IMR-90 (cell line): ENCODE measurements around the gene CLCN4. TPM values are rescaled to one million over a fixed set of nuclear protein-coding genes. Genes with fewer than 3 reads are reported as not detected.

Experiments
- ATAC-seq: fragments of 200-7000 bp; cut with Tn5 transposase; 2 replicates; pipeline ENCODE4 v1.9.1; 2020; ENCODE audit warnings: low read depth, mild to moderate bottlenecking, moderate library complexity
- BruUV-seq: library from RNA; stranded (reverse); fragments of 400-500 nt; replicated peaks from 2 replicates; lab custom pipeline; 2021; lab: Mats Ljungman, UMichigan
- CTCF ChIA-PET: fragments of 300-600 bp; formaldehyde crosslinking; extraction: SDS; loops from one replicate; lab custom pipeline; 2021; ENCODE audit warnings: antibody characterized with exemption; lab: Yijun Ruan, JAX
- POLR2A ChIA-PET: fragments of 300-600 bp; sonication (Branson Sonifier 250); formaldehyde crosslinking; loops from one replicate; lab custom pipeline; 2022; ENCODE audit warnings: antibody characterized with exemption; ENCODE audit not compliant: unreplicated experiment; lab: Charles Lee
- DNase-seq: peaks from one replicate; pipeline ENCODE4 v3.0.0; 2013
- H2AFZ ChIP-seq: replicated peaks from 2 replicates; pipeline ENCODE3; 2013; ENCODE audit warnings: low read length, mild to moderate bottlenecking; ENCODE audit not compliant: poor library complexity
- H2AK5ac ChIP-seq: 2 replicates; pipeline ENCODE4 v1.6.1; 2013; ENCODE audit warnings: low read depth, low read length, inconsistent platforms
- H2AK9ac ChIP-seq: replicated peaks from 2 replicates; pipeline ENCODE3; 2013; ENCODE audit warnings: mild to moderate bottlenecking, low read depth, low read length, moderate library complexity; ENCODE audit not compliant: poor library complexity
- H2BK120ac ChIP-seq: 2 replicates; pipeline ENCODE4 v1.6.1; 2013; ENCODE audit warnings: low read depth, low read length, inconsistent platforms
- H2BK15ac ChIP-seq: 3 replicates; pipeline ENCODE4 v1.6.1; 2013; ENCODE audit warnings: low read depth, low read length, inconsistent platforms
- H2BK20ac ChIP-seq: 2 replicates; pipeline ENCODE4 v1.6.1; 2013; ENCODE audit warnings: low read depth, mild to moderate bottlenecking, inconsistent platforms, low read length, moderate library complexity
- H2BK5ac ChIP-seq: 2 replicates; pipeline ENCODE4 v1.6.1; 2013; ENCODE audit warnings: mild to moderate bottlenecking, low read depth, low read length, inconsistent platforms; ENCODE audit not compliant: poor library complexity, severe bottlenecking
- H3K14ac ChIP-seq: replicated peaks from 2 replicates; pipeline ENCODE4 v1.6.1; 2013; ENCODE audit warnings: low read depth, low read length, inconsistent platforms
- H3K18ac ChIP-seq: 2 replicates; pipeline ENCODE4 v1.6.1; 2013; ENCODE audit warnings: low read depth, low read length, control low read depth
- H3K23ac ChIP-seq: 2 replicates; pipeline ENCODE4 v1.6.1; 2013; ENCODE audit warnings: low read depth, low read length, inconsistent platforms
- H3K27ac ChIP-seq: 2 replicates; pipeline ENCODE4 v1.5.1; 2013; ENCODE audit warnings: mild to moderate bottlenecking, control low read depth, low read length; ENCODE audit not compliant: insufficient read depth
- H3K27me3 ChIP-seq: 2 replicates; pipeline ENCODE4 v1.6.1; 2013; ENCODE audit warnings: low read length; ENCODE audit not compliant: control insufficient read depth, insufficient read depth
- H3K36me3 ChIP-seq: 2 replicates; pipeline ENCODE4 v1.6.1; 2013; ENCODE audit warnings: low read length, mixed read lengths; ENCODE audit not compliant: control insufficient read depth, insufficient read depth
- H3K4ac ChIP-seq: 2 replicates; pipeline ENCODE4 v1.6.1; 2013; ENCODE audit warnings: low read depth, low read length, inconsistent platforms
- H3K4me1 ChIP-seq: 2 replicates; pipeline ENCODE4 v1.6.1; 2013; ENCODE audit warnings: low read length, mixed read lengths; ENCODE audit not compliant: control insufficient read depth, insufficient read depth
- H3K4me2 ChIP-seq: 2 replicates; pipeline ENCODE4 v1.6.1; 2013; ENCODE audit warnings: low read depth, mild to moderate bottlenecking, control low read depth, low read length, moderate library complexity
- H3K4me3 ChIP-seq: 2 replicates; pipeline ENCODE4 v1.5.1; 2013; ENCODE audit warnings: low read depth, mild to moderate bottlenecking, control low read depth, low read length, moderate library complexity; ENCODE audit not compliant: insufficient read depth
- H3K56ac ChIP-seq: 2 replicates; pipeline ENCODE4 v1.6.1; 2013; ENCODE audit warnings: low read length, inconsistent platforms; ENCODE audit not compliant: insufficient read depth; ENCODE audit errors: extremely low read depth
- H3K79me1 ChIP-seq, 2 experiments: 2 replicates each; pipeline ENCODE4 v1.6.1; 2013; ENCODE audit warnings: low read length in 2 of 2, inconsistent platforms in 1 of 2, low read depth in 1 of 2
- H3K9ac ChIP-seq: 2 replicates; pipeline ENCODE4 v1.6.1; 2013; ENCODE audit warnings: low read depth, low read length, control low read depth
- H3K9me1 ChIP-seq: 2 replicates; pipeline ENCODE4 v1.6.1; 2013; ENCODE audit warnings: low read length, inconsistent platforms; ENCODE audit not compliant: insufficient read depth
- H3K9me3 ChIP-seq: 2 replicates; pipeline ENCODE4 v1.6.1; 2013; ENCODE audit warnings: low read length; ENCODE audit not compliant: control insufficient read depth, insufficient read depth
- H4K20me1 ChIP-seq: 2 replicates; pipeline ENCODE4 v1.6.1; 2013; ENCODE audit warnings: low read length, inconsistent platforms; ENCODE audit not compliant: insufficient read depth
- H4K5ac ChIP-seq: 2 replicates; pipeline ENCODE4 v1.6.1; 2013; ENCODE audit warnings: mild to moderate bottlenecking, low read depth, low read length, control low read depth
- H4K8ac ChIP-seq, 2 experiments: 2 replicates each; pipeline ENCODE4 v1.6.1; 2013; ENCODE audit warnings: low read depth in 2 of 2, low read length in 2 of 2, control low read depth in 1 of 2, inconsistent platforms in 1 of 2
- H4K91ac ChIP-seq: 2 replicates; pipeline ENCODE4 v1.6.1; 2013; ENCODE audit warnings: low read depth, low read length, inconsistent platforms; ENCODE audit not compliant: insufficient read depth
- FOS ChIP-seq: fragments of 150-350 bp; IDR thresholded peaks from 2 replicates; pipeline ENCODE4 v1.6.1; 2016; ENCODE audit warnings: low read depth, low read length
- NFE2L2 ChIP-seq: fragments of 150-350 bp; IDR thresholded peaks from 2 replicates; pipeline ENCODE4 v1.6.1; 2016; ENCODE audit warnings: low read depth, mild to moderate bottlenecking, low read length
- WGBS, 2 experiments: methylation state at CpG; one replicate each; pipeline versions ENCODE4 v1.1.5 to v1.1.7; 2013; ENCODE audit warnings: missing lambda C conversion rate in 2 of 2; ENCODE audit not compliant: insufficient read length in 1 of 2; ENCODE audit errors: extremely low coverage in 2 of 2; 5-methylcytosine and 5-hydroxymethylcytosine counted together
- dilution Hi-C: fragments of 300-500 bp; cut with HindIII; formaldehyde crosslinking; loops from one replicate; pipeline ENCODE4 v1.14.3; 2018; ENCODE audit warnings: low sequenced_read_pairs; ENCODE audit not compliant: unreplicated experiment
- in situ Hi-C: fragments of 300-500 bp; cut with MboI; formaldehyde crosslinking; loops from 3 replicates; pipeline ENCODE4 v1.14.3; 2019; ENCODE audit warnings: low sequenced_read_pairs, inconsistent platforms, mixed read lengths
- intact Hi-C: fragments of 100-400 bp; cut with micrococcal nuclease; formaldehyde crosslinking; loops from 2 replicates; pipeline ENCODE4 v1.10.0; 2022
- polyA plus RNA-seq, 3 experiments: library from polyadenylated mRNA; depleted of rRNA; stranded (reverse); fragments of >200 nt; gene quantifications; 2 replicates each; pipeline ENCODE4 v1.2.3, GENCODE V29; 2012; ENCODE audit warnings: low replicate concordance in 1 of 3
- total RNA-seq: library from RNA; depleted of rRNA; stranded (reverse); fragments of >200 nt; gene quantifications from 2 replicates; pipeline ENCODE4 v1.2.3, GENCODE V29; 2012

CLCN4 gene
- total and polyA plus RNA-seq, 2 of the 4 experiments (the other 2 are of a cell fraction), result 2.2 to 4.5 TPM

- dilution Hi-C loops, result no loop called here
- Histone ChIP-seq H3K23ac (no peak overlapping the region), H3K18ac (peak overlapping the region; percentile 88; the same call in 1 of the 2 replicates), H2BK15ac (peak overlapping the region; percentile 81; the same call in 1 of the 3 replicates), H3K4ac (peak overlapping the region; percentile 75), H3K14ac (no peak overlapping the region), H2BK120ac (peak overlapping the region; percentile 90), H3K79me1 (no peaks in the 10 kb centered on the region), H3K9me1 (peaks cover 4% of the 10 kb centered on the region; the same call in 1 of the 2 replicates), H4K20me1 (no peaks in the 10 kb centered on the region), H3K4me3 (no peak overlapping the region), H2AK5ac (peak overlapping the region; percentile 73), H3K27me3 (no peaks in the 10 kb centered on the region), H2AK9ac (no peak overlapping the region), H3K9me3 (no peaks in the 10 kb centered on the region), H3K4me2 (peak overlapping the region; percentile 61), H3K36me3 (no peaks in the 10 kb centered on the region), H3K56ac (peak overlapping the region; percentile 19; the same call in 1 of the 2 replicates), H3K27ac (peak overlapping the region; percentile 84), H4K91ac (peak overlapping the region; percentile 94), H2BK20ac (peak overlapping the region; percentile 89), H3K4me1 (peaks cover 10% of the 10 kb centered on the region), H3K9ac (no peak overlapping the region), H4K8ac (peak overlapping the region in 1 of 2 experiments; percentile 84; a peak in 3 of 4 replicates), H4K5ac (peak overlapping the region; percentile 69; the same call in 1 of the 2 replicates), H2AFZ (no peak overlapping the region), H2BK5ac (peak overlapping the region; percentile 86)
- DNase-seq (peak; percentile 77), ATAC-seq (peak; percentile 73)
- in situ Hi-C loops, result no loop called here
- BruUV-seq, result no TSS peak
- peak; percentile 72; the same call in 1 of the 2 replicates for TF ChIP-seq FOS
- no peak for TF ChIP-seq NFE2L2
- ChIA-PET POLR2A (no interaction called here), CTCF (interaction anchor here (1.0 kb wide), 1 partner anchor 49 kb away, joined by 3 read pairs; no protein-coding TSS in a partner anchor)
- intact Hi-C loops, result no loop called here
- WGBS, 2 experiments, result 54% methylated on average over 2 of the region's 11 CpGs; no CpG with 5 or more reads in 1 of the 2 experiments
These were observed 82.9 kb downstream of the CLCN4 start for GRCh38 chrX:10239611-10240064.
